Tibial artery (tissue), 4 donors: ENCODE results near the gene TBATA.

Experiments
- DNase-seq, 2 donors: peaks; one replicate each; pipeline ENCODE4 v3.0.0-alpha.2; 2019
- H3K27ac ChIP-seq, 2 donors: fragments of 200-600 bp; sonication (generic) in 1 of 2; 1 replicate in 1 of 2; 2 replicates in 1 of 2; pipeline ENCODE4 v1.5.1; 2018 to 2019; ENCODE audit warnings: mild to moderate bottlenecking in 1 of 2
- H3K27me3 ChIP-seq, 2 donors: fragments of 200-600 bp; sonication (generic) in 1 of 2; one replicate each; pipeline versions ENCODE4 v1.5.1 to v1.6.0; 2016 to 2019
- H3K36me3 ChIP-seq, 3 donors: fragments of 200-600 bp; sonication (generic) in 2 of 3; one replicate each; pipeline ENCODE4 v1.5.1; 2016 to 2019; ENCODE audit warnings: mild to moderate bottlenecking in 2 of 3
- H3K4me1 ChIP-seq, 4 donors: fragments of 200-600 bp; sonication (generic) in 2 of 4; 1 replicate in 3 of 4; 2 replicates in 1 of 4; pipeline ENCODE4 v1.5.1; 2016 to 2019
- H3K4me3 ChIP-seq, 2 donors: fragments of 200-600 bp; sonication (generic) in 1 of 2; 1 replicate in 1 of 2; 2 replicates in 1 of 2; pipeline ENCODE4 v1.5.1; 2018 to 2019; ENCODE audit warnings: mild to moderate bottlenecking in 2 of 2
- H3K9me3 ChIP-seq, 3 donors: fragments of 200-600 bp; sonication (generic) in 1 of 3; one replicate each; pipeline ENCODE4 v1.5.1; 2016 to 2019
- intact Hi-C: fragments of 100-400 bp; cut with DNase I; formaldehyde crosslinking; loops from one replicate; pipeline ENCODE4 v1.15.0; 2023; ENCODE audit warnings: low total_unique reads
- TF ChIP-seq, protein P1 (sequence below), 2 experiments: fragments of 200-600 bp in 1 of 2; fragments of 450-650 bp in 1 of 2; IDR thresholded peaks; one replicate each; pipeline ENCODE4 v1.5.1; 2017 to 2019; ENCODE audit warnings: antibody characterized with exemption in 2 of 2, mild to moderate bottlenecking in 1 of 2, moderate library complexity in 1 of 2

Gene TBATA

DNA sequence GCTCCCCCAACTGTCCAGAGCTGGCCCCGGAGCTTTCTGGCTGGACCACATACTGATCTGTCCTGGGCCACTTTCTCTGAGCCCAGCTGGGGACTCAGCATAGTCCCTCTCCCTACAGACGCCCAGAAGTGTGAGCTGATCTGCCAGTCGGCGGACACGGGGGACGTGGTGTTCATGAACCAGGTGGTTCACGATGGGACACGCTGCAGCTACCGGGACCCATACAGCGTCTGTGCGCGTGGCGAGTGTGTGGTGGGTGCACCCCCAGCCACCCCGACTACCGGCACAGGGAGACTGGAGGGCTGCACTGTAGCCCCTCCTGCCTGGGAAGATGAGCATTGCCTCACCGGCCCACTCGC, 41.8 kb downstream of the TBATA start:
- no peak overlapping the region for H3K4me3 ChIP-seq
- no peaks in the 10 kb centered on the region for H3K27me3 ChIP-seq
- intact Hi-C loops: no loop called here
- no peaks in the 10 kb centered on the region for H3K36me3 ChIP-seq
- no peaks in the 10 kb centered on the region for H3K9me3 ChIP-seq
- peaks cover 0 to 19% (median 3%) of the 10 kb centered on the region in 4 donors for H3K4me1 ChIP-seq
- no peak overlapping the region for H3K27ac ChIP-seq
- no peak for DNase-seq
- TF ChIP-seq, protein P1, sequence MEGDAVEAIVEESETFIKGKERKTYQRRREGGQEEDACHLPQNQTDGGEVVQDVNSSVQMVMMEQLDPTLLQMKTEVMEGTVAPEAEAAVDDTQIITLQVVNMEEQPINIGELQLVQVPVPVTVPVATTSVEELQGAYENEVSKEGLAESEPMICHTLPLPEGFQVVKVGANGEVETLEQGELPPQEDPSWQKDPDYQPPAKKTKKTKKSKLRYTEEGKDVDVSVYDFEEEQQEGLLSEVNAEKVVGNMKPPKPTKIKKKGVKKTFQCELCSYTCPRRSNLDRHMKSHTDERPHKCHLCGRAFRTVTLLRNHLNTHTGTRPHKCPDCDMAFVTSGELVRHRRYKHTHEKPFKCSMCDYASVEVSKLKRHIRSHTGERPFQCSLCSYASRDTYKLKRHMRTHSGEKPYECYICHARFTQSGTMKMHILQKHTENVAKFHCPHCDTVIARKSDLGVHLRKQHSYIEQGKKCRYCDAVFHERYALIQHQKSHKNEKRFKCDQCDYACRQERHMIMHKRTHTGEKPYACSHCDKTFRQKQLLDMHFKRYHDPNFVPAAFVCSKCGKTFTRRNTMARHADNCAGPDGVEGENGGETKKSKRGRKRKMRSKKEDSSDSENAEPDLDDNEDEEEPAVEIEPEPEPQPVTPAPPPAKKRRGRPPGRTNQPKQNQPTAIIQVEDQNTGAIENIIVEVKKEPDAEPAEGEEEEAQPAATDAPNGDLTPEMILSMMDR (IDR thresholded peaks at IDR 0.05): no peak

DNA sequence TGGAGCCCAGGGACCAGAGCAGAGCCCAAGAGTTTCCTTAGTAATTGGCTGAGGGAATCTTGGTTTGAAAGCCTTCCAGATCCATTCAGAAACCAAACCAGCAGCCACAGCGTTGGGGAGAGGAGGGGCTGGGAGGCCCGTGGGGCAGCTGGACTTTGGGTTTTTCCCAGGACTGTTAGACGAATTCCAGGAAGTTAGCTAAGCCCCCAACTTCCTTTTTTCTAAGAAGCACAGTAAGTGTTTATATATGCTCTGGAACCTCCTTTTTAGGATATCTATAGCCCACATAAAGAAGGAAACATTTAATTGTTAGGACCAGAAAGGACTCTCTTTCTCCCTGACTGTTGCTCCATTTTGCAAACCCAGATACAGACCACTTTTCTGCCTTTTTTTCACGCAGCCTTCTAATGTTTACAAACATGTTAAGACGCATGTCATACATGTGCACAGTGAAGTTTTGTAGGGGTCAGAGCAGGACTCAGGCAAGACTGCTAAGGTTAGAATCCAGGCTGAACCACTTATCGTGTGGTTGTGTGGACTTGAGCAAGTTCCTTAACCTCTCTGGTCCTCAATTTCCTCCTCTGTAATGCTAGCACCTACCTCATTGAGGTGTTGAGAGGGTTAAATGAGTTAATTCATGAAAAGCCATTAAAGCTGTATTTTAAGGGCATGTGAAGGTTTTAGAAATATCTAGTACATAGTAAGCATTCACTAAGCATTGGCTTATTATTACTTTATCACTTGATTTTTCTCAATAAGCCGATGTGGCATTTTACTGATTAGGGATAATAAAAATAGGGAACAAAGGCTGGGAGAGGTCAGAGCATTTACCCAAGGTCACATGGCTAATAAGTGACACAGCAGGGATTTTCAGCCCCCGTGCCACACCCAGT, 42.4 kb downstream of the TBATA start:
- intact Hi-C loops: no loop called here
- H3K4me3 ChIP-seq: no peak overlapping the region
- H3K36me3 ChIP-seq: no peaks in the 10 kb centered on the region
- H3K27ac ChIP-seq: no peak overlapping the region
- no peaks in the 10 kb centered on the region for H3K9me3 ChIP-seq
- H3K4me1 ChIP-seq: peaks cover 0 to 19% (median 3%) of the 10 kb centered on the region in 4 donors
- DNase-seq: no peak
- TF ChIP-seq, protein P1 (IDR thresholded peaks at IDR 0.05): no peak
- no peaks in the 10 kb centered on the region for H3K27me3 ChIP-seq

DNA sequence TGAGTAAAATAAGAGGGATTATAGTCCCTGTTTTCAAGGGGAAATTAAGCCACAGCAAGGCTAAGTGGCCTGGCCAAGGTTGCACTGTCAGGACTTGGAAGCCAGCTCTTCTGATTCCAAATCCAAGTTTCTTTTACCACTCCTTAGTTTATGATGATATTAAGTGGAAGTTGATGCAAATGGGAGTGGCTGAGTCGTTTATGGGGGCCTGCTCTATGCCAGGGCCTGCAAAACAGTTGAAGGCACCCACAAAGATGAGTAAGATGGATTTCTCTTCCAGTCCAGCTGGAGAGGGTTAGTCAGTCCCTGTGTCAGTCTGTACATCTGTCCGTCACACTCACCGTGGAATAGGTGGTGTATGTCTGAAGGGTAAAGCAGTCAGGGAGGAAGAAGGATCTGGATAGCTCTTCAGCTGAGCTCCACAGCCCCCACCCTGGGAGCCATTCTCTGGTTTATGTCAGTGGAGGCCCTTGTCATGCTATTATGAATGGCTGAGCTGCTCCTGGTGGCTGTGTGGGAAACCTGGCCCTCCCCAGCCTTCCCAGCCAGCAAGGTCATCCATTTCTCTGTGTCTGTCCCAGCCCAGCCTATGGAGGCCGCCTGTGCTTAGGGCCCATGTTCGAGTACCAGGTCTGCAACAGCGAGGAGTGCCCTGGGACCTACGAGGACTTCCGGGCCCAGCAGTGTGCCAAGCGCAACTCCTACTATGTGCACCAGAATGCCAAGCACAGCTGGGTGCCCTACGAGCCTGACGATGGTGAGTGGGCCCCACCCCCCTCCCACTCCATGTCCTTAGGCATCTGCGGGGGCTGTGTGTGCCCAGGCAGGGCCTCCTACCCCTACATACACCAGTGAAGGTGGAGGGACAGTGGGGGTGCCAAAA, 44.5 kb downstream of the TBATA start:
- Histone ChIP-seq H3K9me3 (no peaks in the 10 kb centered on the region), H3K4me1 (peaks cover 0 to 10% (median 3%) of the 10 kb centered on the region in 4 donors), H3K4me3 (no peak overlapping the region), H3K27ac (no peak overlapping the region), H3K36me3 (no peaks in the 10 kb centered on the region), H3K27me3 (no peaks in the 10 kb centered on the region)
- no peak for DNase-seq
- TF ChIP-seq, protein P1 (IDR thresholded peaks at IDR 0.05): no peak
- intact Hi-C loops: no loop called here

DNA sequence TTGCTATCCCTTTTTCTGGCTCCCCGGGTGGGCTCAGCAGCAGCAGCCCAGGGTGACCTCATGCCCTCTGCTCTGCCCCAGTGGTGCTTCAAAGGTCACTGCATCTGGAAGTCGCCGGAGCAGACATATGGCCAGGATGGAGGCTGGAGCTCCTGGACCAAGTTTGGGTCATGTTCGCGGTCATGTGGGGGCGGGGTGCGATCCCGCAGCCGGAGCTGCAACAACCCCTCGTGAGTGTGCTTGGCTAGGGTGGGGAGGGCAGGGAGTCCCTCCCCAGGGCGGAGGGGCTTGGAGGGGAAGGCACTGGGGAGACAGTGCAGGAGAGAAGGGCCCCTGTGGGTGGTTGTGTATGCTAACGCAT, 46.4 kb downstream of the TBATA start:
- no peaks in the 10 kb centered on the region for H3K9me3 ChIP-seq
- TF ChIP-seq, protein P1 (IDR thresholded peaks at IDR 0.05): no peak
- peaks cover 0 to 10% (median 3%) of the 10 kb centered on the region in 4 donors for H3K4me1 ChIP-seq
- no peaks in the 10 kb centered on the region for H3K36me3 ChIP-seq
- no peak for DNase-seq
- no peak overlapping the region for H3K4me3 ChIP-seq
- no peak overlapping the region for H3K27ac ChIP-seq
- H3K27me3 ChIP-seq: no peaks in the 10 kb centered on the region
- intact Hi-C loops: no loop called here

DNA sequence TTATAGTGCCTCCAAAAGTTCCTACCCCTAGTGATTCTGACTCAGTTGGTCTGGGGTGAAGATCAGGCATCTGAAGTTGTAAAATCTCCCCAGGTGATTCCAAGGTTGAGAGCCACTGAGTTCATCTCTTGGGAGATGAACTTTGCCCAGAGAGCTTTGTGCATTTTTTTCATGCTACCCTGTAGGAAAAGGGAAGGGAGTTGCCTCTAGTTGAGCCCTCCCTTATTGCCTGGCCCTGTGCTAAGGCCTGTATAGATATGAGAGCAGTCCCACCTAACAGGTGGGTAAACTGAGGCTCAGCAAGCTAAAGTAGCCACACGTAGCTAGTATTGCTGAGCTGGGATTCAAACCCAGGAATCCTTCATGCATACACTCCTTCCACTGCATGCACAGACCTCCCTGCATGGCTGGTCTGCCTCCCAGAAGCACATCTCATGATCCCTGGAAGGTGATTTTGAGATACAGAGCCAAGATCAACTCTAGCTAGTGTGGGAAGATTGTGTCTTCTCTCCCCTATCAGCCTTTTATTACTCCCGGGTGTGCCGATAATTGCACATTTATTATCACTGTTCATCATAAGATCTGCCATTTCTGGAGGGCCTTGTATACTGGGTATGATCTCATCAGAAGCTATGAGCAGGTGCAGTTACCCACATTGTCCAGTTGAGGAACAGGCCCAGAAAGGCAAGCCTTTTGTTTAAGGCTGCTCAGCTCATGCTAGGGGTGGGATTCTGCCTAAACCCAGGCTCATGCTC, 47.0 kb downstream of the TBATA start:
- Histone ChIP-seq H3K27ac (no peak overlapping the region), H3K36me3 (no peaks in the 10 kb centered on the region), H3K9me3 (no peaks in the 10 kb centered on the region), H3K27me3 (no peaks in the 10 kb centered on the region), H3K4me1 (peaks cover 0 to 10% (median 3%) of the 10 kb centered on the region in 4 donors), H3K4me3 (no peak overlapping the region)
- intact Hi-C loops: no loop called here
- DNase-seq: no peak
- TF ChIP-seq, protein P1 (IDR thresholded peaks at IDR 0.05): no peak
